Stimulated activated CD4-positive, alpha-beta T cell treated with anti-CD3 and anti-CD28 coated beads, Interleukin-4, amount 100 ng/mL, for 4 hours (primary cell): ENCODE data around the gene SHB.
"Not testable (repeated sequence)": the region's sequence is repeated elsewhere in the genome, so short reads cannot be mapped to it uniquely, and the experiment has no call there.

Experiments
- DNase-seq, 2 experiments: peaks; one replicate each; pipeline ENCODE4 v3.0.0-alpha.2; 2020

Gene SHB

DNA sequence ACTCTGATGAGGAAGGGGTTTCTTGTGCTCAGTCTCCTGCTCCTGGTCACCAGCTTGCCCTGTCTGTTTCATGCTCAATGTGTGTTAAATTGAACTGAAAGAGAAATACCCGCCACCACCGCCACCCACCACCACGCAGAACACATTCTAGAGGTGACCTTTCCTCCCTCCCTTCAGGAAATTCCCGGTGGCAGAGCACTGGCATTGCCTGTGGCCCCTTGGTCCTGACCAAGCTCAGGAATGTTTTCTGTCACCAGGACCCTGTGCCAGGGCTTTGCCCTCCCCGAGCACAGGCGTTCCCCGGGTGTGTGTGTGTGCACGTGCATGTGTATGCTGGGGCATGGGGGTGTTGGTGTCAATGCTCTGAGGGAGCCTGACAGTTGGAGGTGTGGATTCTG, 154.9 kb downstream of the SHB start:
- DNase-seq: no peak

DNA sequence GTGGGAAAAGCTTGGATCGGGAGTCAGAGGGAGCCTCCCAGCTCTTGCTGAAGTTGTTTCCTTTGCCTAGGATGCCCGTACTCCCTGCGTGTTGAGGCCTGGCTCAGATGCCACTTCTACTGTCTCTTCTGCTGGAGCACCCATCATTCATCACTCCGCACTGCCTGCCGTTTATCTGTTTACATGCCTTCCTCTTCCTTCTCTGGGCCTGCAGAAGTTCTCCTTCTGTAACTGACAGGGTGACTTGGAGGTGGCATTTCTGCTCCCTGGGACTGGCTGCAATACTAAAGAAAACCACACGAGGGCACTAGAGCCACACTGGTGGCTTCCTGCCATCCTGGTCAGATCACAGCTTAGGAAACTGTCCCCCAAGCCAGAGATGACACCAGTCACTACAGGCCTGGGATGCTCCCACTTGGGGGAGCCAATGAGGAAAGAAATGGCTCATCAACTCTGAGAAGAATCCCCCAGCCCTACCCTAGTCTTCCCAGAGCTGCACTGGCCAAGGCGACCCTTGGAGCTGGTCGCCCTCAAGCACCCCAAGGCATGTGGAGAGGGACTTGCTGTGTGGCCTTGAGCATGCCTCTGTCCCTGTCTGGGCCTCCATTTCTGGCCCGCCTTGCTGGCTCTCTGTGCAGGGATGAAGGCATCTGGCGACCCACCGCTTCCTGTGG, 155.4 kb downstream of the SHB start:
- DNase-seq: peak; percentile 64 to 76

DNA sequence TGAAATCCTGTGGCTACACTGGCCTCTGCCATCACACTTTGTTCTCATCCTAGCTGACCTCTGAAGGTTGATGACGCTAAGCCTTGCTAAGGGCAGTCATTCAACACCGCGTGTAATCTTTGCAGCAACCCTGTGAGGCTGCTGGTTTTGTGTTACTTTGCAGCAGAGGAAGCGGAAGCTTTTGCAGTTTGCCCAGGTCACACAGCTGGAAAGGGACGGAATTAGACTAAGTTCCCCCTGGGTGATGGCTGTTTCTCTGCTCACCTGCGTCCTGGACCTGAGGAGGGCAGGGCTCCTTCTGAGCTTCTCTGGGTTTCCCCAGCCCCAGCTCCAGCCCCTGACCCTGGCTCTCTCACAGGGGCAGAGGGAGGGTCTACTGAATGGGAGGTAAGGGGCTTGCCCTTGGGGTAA, 157.8 kb downstream of the SHB start:
- DNase-seq: no peak

DNA sequence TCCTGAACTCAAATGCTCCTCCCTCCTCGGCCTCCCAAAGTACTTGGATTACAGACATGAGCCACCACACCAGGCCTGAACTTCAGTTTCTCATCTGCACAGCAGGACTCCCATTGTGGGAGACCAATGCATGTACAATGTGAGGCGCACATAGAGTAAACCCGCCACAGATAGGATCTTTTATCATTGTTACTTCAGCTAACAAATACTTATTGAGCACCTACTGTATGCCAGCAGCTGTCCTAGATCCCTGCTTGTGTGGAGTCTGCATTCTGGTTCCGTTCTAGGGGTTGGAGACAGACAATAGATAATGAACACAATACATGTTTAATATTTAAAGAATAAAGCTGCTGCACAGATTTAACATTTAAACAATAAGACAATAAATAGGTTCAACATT, 158.8 kb downstream of the SHB start:
- DNase-seq: no peak

DNA sequence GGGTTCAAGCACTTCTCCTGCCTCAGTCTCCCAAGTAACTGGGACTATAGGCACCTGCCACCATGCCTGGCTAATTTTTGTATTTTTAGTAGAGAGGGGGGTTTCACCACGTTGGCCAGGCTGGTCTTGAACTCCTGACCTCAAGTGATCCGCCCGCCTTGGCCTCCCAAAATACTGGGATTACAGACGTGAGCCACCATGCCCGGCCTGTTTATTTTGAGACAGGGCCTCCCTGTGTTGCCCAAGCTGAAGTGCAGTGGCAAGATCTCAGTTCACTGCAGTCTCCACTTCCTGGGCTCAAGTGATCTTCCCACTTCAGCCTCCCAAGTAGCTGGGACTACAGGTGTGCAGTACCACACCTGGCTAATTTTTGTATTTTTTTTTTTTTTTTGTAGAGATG, 159.2 kb downstream of the SHB start:
- not testable (repeated sequence) for DNase-seq

DNA sequence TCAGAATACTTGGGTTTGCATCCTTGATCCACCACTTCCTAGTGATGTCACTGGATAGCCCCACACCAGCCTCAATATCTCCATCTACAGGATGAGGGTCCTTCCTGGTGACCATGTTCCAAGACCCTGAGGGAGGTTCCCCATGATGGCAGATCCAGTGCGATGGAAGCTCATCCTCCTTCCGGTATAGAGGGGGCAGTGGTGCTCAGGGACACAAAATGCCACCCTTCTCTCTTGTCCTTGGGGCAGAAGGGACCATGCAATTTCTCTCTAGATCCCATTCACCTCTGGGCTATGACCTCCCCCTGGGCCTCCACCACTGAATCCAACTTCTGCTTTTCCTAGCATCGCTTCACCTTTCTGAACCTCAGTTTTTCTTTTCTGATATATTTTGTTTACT, 159.7 kb downstream of the SHB start:
- no peak for DNase-seq

DNA sequence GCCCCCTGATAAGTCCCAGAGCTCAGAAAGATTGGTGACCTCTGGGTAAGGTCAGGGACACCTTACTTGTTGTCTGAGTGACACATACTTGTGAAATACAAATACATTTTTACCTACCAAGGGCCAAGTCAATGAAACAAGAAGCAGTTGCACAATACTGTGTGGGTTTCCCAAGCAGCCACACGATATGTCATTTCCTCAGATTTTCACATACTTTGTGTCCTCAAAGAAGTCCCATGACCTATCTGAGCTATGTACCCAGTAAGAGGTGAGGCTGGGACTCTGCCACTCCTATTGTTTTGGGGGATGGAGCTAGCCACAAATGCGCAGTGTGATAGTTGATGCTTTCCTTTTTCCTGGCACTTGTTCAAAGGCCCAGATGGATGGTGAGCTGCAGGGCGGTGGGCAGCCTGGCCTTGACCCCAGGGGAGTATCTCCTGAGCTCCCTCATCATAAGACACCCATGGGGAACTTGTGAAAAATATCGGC, 160.3 kb downstream of the SHB start:
- DNase-seq: no peak

DNA sequence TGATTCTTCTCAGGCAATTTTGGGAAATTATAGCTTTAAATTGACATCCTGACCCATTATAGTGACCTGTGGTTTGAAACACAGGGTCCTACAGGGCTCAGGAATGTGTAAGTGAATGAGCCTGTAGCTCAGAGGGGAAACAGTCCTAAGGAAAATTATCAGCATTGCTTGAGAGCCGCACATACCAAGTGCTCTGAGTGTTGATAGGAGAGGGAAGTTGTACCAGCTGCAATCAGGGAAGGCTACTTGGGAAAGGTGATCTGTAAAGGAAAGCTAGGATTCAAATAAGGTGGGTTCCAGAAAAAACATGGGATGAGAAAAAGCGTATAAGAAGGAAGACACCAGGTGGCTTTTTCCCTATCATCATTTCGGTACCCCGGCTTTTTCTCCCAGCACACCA, 160.7 kb downstream of the SHB start:
- no peak for DNase-seq

DNA sequence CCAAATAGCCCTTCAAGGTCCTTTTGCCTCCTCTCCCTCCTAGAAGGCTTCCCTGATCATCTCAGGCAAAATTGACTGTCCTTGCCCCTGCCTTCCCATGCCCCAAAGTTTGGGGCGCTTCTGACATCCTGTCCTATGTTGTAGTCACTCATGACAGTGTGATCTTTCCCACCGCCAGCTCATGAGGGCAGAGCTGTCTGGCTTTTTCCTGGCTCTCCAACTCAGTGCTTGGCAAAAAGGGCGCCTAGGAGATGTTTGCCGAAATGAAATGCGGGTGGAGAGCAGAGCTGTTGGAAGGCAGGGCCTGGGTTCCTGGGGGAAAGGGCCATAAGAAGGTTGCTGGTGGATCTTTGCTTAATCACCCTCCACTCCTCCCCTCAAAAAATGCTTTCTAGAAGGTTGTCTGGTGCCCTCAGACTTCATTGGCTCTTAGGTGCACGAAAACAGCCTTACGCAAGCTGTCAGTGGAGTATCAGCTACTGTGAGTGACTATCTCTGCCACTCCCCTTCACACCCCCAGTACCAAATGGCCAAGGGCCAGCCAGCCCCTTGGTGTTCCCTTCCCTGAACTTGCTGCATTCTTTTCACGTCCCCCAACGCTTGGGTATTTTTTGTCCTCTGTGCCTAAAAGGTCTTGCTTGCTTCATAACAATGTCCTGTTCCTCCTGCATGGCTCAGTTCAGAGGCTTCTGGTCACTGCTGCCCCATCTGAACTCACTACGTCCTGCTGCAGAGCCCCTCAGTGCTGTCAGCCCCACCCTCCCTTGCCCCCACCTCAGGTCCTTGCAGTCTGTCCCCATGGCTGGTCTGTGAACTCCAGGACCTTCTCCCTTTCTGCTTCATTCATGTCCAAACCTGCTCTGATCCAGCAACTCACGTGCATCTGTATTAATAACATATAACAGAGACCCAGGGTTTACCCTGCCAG, 162.5 kb downstream of the SHB start:
- no peak for DNase-seq

DNA sequence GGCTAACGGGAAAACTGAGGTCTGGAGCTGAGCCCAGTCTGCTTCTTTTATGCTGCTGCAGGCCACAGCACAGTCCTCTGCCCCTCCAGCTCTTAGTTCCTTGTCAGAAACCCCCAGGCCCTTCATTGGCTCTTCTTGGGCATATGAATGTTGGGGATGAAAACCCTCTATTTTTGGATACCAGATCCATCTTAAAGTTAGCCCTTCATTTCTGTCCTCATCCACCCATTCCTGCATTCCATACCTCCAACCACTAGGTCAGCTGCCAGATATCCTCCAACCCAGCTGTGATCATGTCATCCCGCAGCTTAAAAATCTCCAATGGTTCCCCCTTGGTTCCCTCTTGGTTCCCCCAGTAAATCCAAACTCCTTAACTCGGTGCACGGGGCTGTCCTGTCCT, 163.3 kb downstream of the SHB start:
- DNase-seq: no peak

DNA sequence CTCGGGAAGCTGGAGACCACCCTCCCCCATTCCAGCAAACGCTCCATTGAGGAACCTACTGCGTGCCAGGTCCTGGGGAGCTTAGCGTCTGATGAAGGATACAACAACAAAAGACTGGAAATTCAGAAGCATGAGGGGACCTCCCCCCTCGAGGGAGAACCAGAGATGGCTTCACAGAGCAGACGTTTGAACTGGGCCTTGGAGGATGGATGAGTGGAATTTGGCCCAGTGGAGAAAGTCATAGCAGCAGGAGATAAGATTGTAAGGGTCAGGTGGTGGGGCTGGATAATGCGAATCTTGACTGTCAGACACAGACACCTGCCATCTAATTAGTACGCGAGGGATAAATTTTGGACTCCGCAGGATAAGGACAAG, 163.9 kb downstream of the SHB start:
- no peak for DNase-seq

DNA sequence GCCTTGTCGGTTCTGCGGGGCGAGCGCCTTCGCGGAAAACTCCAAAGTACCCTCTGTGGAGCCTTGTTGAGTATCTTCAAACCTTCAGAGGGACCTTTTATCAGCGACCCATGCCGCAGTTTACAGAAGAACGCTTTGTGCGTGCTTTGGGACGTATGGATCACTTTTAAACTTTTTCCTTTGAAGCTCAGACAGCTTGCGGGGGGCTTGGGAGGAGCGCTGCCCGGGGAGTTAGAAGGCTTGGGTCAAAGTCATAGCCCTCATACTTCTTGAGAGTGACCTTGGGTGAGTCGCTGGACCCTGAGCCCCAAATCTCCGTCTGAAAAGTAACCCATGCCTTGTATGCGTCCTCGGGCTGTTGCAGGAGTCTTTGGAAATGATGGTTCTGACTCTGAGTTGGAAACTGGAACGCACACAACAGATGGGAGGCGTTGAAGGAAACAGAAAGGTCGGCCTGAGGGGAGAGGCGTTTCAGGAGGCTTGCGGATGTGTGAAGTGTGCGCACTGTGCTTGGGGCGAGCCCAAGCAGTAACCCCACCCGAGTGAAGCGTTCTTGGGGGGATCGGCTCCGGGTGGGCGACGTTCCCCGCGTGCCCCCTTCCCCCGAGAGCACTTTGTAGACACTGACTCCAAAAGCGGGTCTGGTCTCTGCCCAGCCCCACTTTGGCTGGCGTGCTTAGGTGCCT, 164.4 kb downstream of the SHB start:
- no peak for DNase-seq

DNA sequence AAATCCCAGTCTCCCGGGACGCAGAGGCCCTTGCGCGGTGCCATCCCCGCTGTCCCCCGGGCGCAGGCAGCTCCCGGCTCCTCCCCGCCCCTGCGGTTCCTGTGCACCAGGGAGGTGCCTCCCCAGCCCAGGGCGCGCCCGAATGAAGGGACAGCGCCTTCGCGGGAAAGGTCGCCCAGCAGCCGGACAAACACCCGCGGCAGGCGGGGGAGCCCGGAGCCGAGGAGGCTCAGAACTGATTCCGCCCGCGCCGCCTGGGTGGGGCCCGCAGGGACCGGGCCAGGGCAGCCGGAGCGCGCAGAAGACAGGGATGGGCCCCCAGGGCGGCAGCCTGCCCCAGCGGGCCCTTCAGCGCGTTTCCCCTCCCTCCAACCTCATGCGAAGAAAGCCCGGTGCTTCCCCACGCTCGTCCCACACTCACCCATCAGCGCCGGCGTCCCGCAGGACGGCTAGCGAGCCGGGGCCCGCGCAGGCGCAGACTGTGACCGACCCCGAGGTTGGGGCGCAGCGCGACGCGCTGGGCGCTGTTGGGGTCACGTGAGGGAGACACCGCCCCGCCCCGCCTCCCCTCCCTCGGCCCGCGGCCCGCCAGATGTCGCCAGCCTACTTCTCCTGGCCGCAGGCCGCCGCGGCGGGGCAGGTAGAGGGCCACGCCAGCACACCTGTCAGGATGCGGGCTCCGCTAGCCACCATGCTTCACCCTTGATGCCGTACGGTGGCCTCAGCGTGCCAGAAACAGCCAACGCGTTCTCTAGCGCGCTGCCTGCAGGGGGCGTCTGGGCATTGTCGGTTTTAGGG, 165.2 kb downstream of the SHB start, which contains the start of gene SLC25A51:
SLC25A51 (minus strand) TSS at position 481 of the 798 bp plus-strand sequence. CDS start 15,577 bp downstream, outside the sequence.
- peak; percentile 90 to 95 for DNase-seq

DNA sequence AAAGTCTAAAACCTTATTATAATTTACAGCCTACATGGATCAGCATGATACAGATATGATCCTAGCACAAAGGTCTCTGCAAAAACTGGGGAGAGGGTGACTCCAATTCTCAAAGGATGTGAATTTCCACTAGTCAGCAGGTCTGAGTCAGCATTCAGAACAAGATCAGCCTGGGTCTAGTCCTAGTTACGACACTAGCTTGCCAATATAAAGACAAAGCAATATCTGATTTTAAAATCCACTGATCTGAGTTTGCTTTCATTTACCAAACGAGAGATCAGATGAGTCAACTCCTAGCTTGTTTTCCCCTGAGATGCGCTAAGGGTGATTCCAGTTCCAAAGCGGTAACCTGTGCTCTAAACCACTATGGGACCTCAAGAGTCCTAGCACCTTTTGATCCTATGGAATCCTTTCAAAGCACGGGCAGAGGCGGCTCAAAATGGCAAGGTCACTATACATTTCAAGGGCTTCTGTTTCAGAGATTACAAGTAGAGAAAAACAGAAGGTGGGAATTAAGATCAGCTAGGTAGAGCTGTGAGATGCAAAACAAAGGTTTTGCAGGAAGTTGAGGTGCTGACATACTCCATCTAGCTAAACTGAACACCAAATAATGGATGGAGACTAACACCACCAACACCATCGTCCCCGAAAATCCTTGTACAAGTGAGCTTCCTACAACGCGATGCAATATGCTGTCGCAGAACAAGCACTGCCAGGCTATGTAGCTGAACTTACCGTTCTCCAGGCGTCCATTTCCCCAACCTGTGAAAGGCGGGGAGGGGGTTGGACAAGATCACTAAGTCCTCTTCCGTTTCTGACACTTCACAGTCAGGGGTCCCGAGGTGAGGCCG, 166.0 kb downstream of the SHB start:
- no peak for DNase-seq

DNA sequence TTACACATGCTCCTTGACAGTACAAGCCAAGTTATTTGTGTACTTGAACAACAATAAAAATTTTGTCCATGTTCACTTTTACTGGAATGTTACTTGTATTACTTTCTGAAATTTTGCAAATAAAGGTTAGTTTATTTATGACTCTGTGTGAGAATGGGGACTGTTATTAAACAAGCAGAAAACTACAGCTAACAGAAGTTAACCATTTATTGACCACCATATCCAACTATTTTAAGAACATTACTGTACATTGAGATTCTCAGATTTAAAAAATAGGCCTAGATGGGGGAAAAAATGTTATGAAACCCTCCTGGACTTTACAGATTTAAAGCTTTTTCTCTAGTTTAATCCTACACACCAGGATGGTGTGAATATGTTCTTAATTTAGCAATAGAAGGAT, 166.9 kb downstream of the SHB start:
- no peak for DNase-seq

DNA sequence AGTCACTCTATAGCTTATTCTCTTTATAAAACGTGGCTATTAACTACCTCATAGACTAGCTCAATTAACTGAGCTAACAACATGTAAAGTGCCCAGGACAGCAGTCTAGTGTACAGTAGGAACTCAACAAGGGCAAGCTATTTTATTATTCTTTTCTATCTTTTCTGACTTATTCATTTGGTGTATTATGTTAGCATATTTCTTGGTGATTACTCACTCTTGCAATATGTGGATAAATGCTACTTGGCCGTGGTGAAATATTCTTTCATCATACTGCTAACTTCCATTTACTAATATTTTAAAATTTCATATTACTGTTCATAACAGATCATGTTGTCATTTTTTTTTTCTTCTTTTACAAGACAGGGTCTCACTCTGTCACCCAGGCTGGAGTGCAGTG, 170.0 kb downstream of the SHB start:
- DNase-seq: no peak

DNA sequence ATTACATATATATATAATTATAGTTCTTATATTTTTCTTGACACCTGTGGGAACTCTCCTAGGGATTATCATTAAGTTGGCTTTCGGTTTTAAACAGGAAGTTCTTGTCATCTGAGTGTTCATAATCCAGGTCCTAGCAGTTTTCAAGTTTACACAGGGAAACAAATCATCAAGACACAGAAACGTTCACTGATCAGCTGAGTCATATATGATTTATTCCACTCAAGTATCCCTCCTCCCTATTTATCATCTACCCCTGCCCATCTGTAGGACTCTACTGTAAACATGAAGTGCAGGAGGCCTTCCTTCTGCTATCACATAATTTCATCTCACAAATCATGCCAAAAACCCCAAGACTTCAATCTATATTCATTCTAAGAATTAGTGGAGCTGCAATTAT, 171.4 kb downstream of the SHB start:
- DNase-seq: no peak

DNA sequence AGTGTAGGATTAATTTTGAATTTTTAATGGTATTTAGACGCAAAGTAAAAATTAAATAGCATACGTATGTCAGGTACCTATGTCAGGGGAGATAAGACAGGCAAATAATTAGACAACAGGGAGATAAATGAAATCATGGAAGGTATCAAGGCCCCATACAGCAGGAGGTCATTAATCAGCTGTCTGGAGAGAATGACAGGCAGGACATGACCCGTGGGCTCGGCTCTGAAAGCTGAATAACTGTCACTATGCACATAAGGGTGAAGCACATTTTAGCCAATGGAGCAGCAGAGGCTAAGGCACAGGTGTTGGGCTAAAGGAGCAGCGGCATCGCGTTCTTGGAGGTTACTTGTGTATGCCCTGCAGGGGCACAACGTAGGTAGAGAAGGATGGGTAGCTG, 177.0 kb downstream of the SHB start:
- DNase-seq: no peak

DNA sequence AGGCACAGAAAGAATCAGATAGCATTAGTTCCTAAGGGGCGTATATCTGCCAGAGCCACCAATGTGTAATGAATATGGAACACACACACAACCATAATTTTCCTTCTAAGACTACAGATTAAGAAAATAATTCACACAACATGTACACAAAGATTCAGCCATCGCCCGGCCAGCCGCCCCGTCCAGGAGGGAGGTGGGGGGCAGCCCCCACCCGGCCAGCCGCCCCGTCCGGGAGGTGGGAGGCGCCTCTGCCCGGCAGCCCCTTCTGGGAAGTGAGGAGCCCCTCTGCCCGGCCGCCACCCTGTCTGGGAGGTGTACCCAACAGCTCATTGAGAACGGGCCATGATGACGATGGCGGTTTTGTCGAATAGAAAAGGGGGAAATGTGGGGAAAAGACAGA, 178.0 kb downstream of the SHB start:
- not testable (repeated sequence) for DNase-seq

DNA sequence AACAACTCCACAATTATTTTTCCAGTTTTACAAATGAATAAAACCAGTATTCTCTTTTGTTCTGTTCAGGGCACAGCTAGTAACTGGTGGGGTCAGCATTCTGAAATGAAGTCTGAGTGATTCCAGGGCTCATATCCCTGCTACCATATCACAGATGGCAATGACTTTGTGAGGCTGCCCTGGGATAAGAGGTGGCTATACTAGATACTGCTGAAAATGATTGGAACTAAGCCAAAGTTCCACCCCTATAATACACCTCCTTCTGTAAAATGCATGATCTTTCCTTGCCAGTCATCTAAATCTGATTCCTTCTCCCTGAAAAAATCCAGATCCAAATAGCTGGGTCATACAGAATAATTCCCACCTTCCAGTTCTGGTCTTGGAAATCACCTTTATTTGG, 179.5 kb downstream of the SHB start:
- no peak for DNase-seq

DNA sequence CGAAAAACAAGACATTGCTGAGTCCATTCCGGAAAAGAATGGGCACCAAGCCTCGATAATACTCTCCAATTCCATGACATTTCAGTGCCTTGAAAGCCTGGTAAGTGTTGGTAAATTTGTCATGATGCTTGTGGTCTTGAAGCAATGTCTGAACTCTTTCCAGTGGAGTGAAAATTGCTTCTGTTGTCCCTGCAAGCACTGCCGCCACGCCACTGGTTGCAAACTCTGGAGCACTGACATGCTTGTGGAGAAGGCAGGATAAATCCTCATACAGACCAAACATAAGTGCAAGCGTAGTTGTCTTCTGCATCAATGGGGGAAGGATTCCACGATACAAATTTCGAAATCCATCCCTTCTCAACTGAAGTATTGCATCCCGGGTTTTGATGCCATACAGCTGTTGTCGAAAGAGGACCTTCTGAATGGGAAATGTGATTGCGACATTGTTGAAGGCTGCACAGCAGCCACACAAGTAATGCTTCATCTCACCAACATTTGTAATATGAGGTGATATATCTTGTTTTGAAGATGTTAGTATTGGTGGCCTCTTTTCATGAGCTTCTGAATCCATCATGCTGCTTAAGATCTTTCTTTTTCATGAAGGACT, 180.9 kb downstream of the SHB start:
- not testable (repeated sequence) for DNase-seq
